Liver (tissue), 3 donors: ENCODE data around the gene DNAI1.

ENCODE experiments used
- GABPA ChIP-seq, 2 donors: IDR thresholded peaks in 1 of 2; conservative IDR thresholded peaks in 1 of 2; 2 replicates each; pipeline ENCODE4 v1.6.1; 2016; ENCODE audit warnings: antibody characterized with exemption in 2 of 2, mild to moderate bottlenecking in 1 of 2, moderate library complexity in 1 of 2
- JUND ChIP-seq, 2 donors: IDR thresholded peaks; 2 replicates each; pipeline ENCODE4 v1.6.1; 2016; ENCODE audit warnings: antibody characterized with exemption in 2 of 2
- RAD21 ChIP-seq, 2 donors: IDR thresholded peaks; 2 replicates each; pipeline ENCODE4 v1.6.1; 2016; ENCODE audit warnings: antibody characterized with exemption in 2 of 2, mild to moderate bottlenecking in 2 of 2
- TAF1 ChIP-seq: conservative IDR thresholded peaks from 2 replicates; pipeline ENCODE4 v1.6.1; 2016; ENCODE audit warnings: antibody characterized with exemption, mild to moderate bottlenecking
- YY1 ChIP-seq: IDR thresholded peaks from 2 replicates; pipeline ENCODE4 v1.6.1; 2016; ENCODE audit warnings: antibody characterized with exemption, mild to moderate bottlenecking
- ZBTB33 ChIP-seq: IDR thresholded peaks from 2 replicates; pipeline ENCODE4 v1.6.1; 2016; ENCODE audit warnings: antibody characterized with exemption
- TF ChIP-seq, protein P1 (sequence below): fragments of 150-350 bp; IDR thresholded peaks from 2 replicates; pipeline ENCODE4 v1.5.1; 2017; ENCODE audit warnings: improper control_type of control experiment, low read depth, low read length; ENCODE audit not compliant: missing input control
- TF ChIP-seq, protein P2 (sequence below): IDR thresholded peaks from 2 replicates; pipeline ENCODE4 v1.6.1; 2016; ENCODE audit warnings: antibody characterized with exemption
- TF ChIP-seq, protein P3 (sequence below): IDR thresholded peaks from 2 replicates; pipeline ENCODE4 v1.6.1; 2016; ENCODE audit warnings: antibody characterized with exemption
- donor health status: healthy.
- donor health status: healthy.

GRCh38 chr9:34541540-34541939 is 82.9 kb downstream of the DNAI1 start:
- TF ChIP-seq, protein P1, sequence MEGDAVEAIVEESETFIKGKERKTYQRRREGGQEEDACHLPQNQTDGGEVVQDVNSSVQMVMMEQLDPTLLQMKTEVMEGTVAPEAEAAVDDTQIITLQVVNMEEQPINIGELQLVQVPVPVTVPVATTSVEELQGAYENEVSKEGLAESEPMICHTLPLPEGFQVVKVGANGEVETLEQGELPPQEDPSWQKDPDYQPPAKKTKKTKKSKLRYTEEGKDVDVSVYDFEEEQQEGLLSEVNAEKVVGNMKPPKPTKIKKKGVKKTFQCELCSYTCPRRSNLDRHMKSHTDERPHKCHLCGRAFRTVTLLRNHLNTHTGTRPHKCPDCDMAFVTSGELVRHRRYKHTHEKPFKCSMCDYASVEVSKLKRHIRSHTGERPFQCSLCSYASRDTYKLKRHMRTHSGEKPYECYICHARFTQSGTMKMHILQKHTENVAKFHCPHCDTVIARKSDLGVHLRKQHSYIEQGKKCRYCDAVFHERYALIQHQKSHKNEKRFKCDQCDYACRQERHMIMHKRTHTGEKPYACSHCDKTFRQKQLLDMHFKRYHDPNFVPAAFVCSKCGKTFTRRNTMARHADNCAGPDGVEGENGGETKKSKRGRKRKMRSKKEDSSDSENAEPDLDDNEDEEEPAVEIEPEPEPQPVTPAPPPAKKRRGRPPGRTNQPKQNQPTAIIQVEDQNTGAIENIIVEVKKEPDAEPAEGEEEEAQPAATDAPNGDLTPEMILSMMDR, result no peak
- TF ChIP-seq TAF1, result no peak
- TF ChIP-seq, protein P2, sequence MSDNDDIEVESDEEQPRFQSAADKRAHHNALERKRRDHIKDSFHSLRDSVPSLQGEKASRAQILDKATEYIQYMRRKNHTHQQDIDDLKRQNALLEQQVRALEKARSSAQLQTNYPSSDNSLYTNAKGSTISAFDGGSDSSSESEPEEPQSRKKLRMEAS, result no peak
- no peak for TF ChIP-seq RAD21 (IDR thresholded peaks at IDR 0.05)
- no peak for TF ChIP-seq ZBTB33
- TF ChIP-seq JUND (IDR thresholded peaks at IDR 0.05), result no peak
- TF ChIP-seq YY1, result no peak
- TF ChIP-seq, protein P3, sequence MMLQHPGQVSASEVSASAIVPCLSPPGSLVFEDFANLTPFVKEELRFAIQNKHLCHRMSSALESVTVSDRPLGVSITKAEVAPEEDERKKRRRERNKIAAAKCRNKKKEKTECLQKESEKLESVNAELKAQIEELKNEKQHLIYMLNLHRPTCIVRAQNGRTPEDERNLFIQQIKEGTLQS, result no peak
- no peak for TF ChIP-seq GABPA (IDR thresholded peaks at IDR 0.05 in 1 of 2, conservative IDR thresholded peaks at IDR 0.05 in 1 of 2)
